GM23248 (cell line): ENCODE results near the gene C10orf105.

Experiments used
- EZH2 ChIP-seq: fragments of 200-600 bp; sonication (generic); IDR thresholded peaks from 2 replicates; pipeline ENCODE4 v1.6.1; 2018; ENCODE audit warnings: antibody characterized with exemption, mild to moderate bottlenecking; ENCODE audit not compliant: insufficient read depth, poor library complexity, severe bottlenecking
- EZH2phosphoT487 ChIP-seq: fragments of 200-600 bp; sonication (generic); IDR thresholded peaks from 2 replicates; pipeline ENCODE4 v1.6.1; 2018; ENCODE audit warnings: antibody characterized with exemption, moderate library complexity, mild to moderate bottlenecking, low read depth; ENCODE audit not compliant: insufficient read depth

GRCh38 chr10:71735709-71736569 lies 16.4 kb upstream of the C10orf105 start:
- TF ChIP-seq EZH2 (no peak), EZH2phosphoT487 (no peak)
